ENCODE measurements around the gene PIP4P1.

The PIP4P1 gene

GRCh38 chr14:20424851-20425250, 36.4 kb downstream of the PIP4P1 start:
- no peak for ATAC-seq
- TF ChIP-seq ISL1 (CRISPR knock-in tag; IDR thresholded peaks at IDR 0.05) (no peak), TSHZ2 (CRISPR knock-in tag; IDR thresholded peaks at IDR 0.05) (no peak), POU6F1 (CRISPR knock-in tag; IDR thresholded peaks at IDR 0.05; ENCODE audit: borderline replicate concordance, low read depth) (no peak), TCF4 (CRISPR knock-in tag; IDR thresholded peaks at IDR 0.05; ENCODE audit: borderline replicate concordance) (no peak), PATZ1 (CRISPR knock-in tag; IDR thresholded peaks at IDR 0.05; ENCODE audit: borderline replicate concordance) (no peak), ZFP30 (CRISPR knock-in tag; IDR thresholded peaks at IDR 0.05) (no peak), BACH2 (CRISPR knock-in tag; IDR thresholded peaks at IDR 0.05; ENCODE audit: borderline replicate concordance) (no peak), ZNF70 (CRISPR knock-in tag; IDR thresholded peaks at IDR 0.05) (no peak), ZFP3 (CRISPR knock-in tag; IDR thresholded peaks at IDR 0.05) (no peak), ESRRG (CRISPR knock-in tag; IDR thresholded peaks at IDR 0.05) (no peak), CREB5 (CRISPR knock-in tag; IDR thresholded peaks at IDR 0.05; ENCODE audit: low read depth) (no peak), TOX (CRISPR knock-in tag; IDR thresholded peaks at IDR 0.05; ENCODE audit: borderline replicate concordance) (no peak), CSDC2 (CRISPR knock-in tag; IDR thresholded peaks at IDR 0.05) (no peak), ZNF8 (CRISPR knock-in tag; IDR thresholded peaks at IDR 0.05) (no peak)

GRCh38 chr14:20422886-20423285, 38.3 kb downstream of the PIP4P1 start:
- no peak for ATAC-seq
- no peak for TF ChIP-seq CSDC2 (CRISPR knock-in tag; IDR thresholded peaks at IDR 0.05)
- TF ChIP-seq CREB5 (CRISPR knock-in tag; IDR thresholded peaks at IDR 0.05; ENCODE audit: low read depth): no peak

GRCh38 chr14:20421267-20421666, 40.0 kb downstream of the PIP4P1 start:
- ATAC-seq: no peak
- TF ChIP-seq PPARA (CRISPR knock-in tag; IDR thresholded peaks at IDR 0.05; ENCODE audit: borderline replicate concordance): no peak
- TF ChIP-seq ZFP3 (CRISPR knock-in tag; IDR thresholded peaks at IDR 0.05): no peak
- no peak for TF ChIP-seq SNAI2 (CRISPR knock-in tag; IDR thresholded peaks at IDR 0.05)
- TF ChIP-seq ZNF565 (CRISPR knock-in tag; conservative IDR thresholded peaks at IDR 0.05; ENCODE audit: low read depth): no peak
- TF ChIP-seq CSDC2 (CRISPR knock-in tag; IDR thresholded peaks at IDR 0.05): no peak
- no peak for TF ChIP-seq ZNF8 (CRISPR knock-in tag; IDR thresholded peaks at IDR 0.05)
- TF ChIP-seq ZC3H10 (CRISPR knock-in tag; IDR thresholded peaks at IDR 0.05): no peak
- TF ChIP-seq GLIS3 (CRISPR knock-in tag; IDR thresholded peaks at IDR 0.05): no peak
- no peak for TF ChIP-seq PATZ1 (CRISPR knock-in tag; IDR thresholded peaks at IDR 0.05; ENCODE audit: borderline replicate concordance)
- TF ChIP-seq BACH2 (CRISPR knock-in tag; IDR thresholded peaks at IDR 0.05; ENCODE audit: borderline replicate concordance): no peak
- TF ChIP-seq CREB5 (CRISPR knock-in tag; IDR thresholded peaks at IDR 0.05; ENCODE audit: low read depth): no peak
- TF ChIP-seq ISL1 (CRISPR knock-in tag; IDR thresholded peaks at IDR 0.05): no peak
- TF ChIP-seq ZNF70 (CRISPR knock-in tag; IDR thresholded peaks at IDR 0.05): no peak
- no peak for TF ChIP-seq ZFP30 (CRISPR knock-in tag; IDR thresholded peaks at IDR 0.05)
- TF ChIP-seq RARB (CRISPR knock-in tag; IDR thresholded peaks at IDR 0.05): no peak
- TF ChIP-seq ESRRG (CRISPR knock-in tag; IDR thresholded peaks at IDR 0.05): no peak
- TF ChIP-seq ARNTL (CRISPR knock-in tag; IDR thresholded peaks at IDR 0.05; ENCODE audit: borderline replicate concordance, low read depth): no peak

Measured in SK-N-SH treated with all-trans-retinoic acid at 6 μM for 48 hours (cell line).